OCI-LY1 (cell line): ENCODE results near the gene FAHD1.

ENCODE experiments used
- H2AFZ ChIP-seq: fragments of 200-600 bp; sonication (generic), shearing (Covaris generic); 2 replicates; pipeline ENCODE4 v1.6.0; 2014; ENCODE audit warnings: antibody characterized with exemption, mild to moderate bottlenecking, low read length
- H3F3A ChIP-seq: fragments of 200-600 bp; sonication (generic), shearing (Covaris generic); 2 replicates; pipeline ENCODE4 v1.6.0; 2014; ENCODE audit warnings: mild to moderate bottlenecking, antibody characterized with exemption, low read length, moderate library complexity; ENCODE audit not compliant: insufficient read depth
- H3K27ac ChIP-seq: fragments of 200-600 bp; sonication (generic); 2 replicates; pipeline ENCODE4 v1.5.1; 2014; ENCODE audit warnings: low read length, mixed run types, mild to moderate bottlenecking, low read depth; ENCODE audit not compliant: poor library complexity, severe bottlenecking
- H3K27me3 ChIP-seq: fragments of 200-600 bp; sonication (generic); 2 replicates; pipeline ENCODE4 v1.6.0; 2014; ENCODE audit warnings: antibody characterized with exemption, mild to moderate bottlenecking, low read length, moderate library complexity; ENCODE audit not compliant: insufficient read depth
- H3K36me3 ChIP-seq: fragments of 200-600 bp; sonication (generic); 2 replicates; pipeline ENCODE4 v1.6.1; 2014; ENCODE audit warnings: mild to moderate bottlenecking, antibody characterized with exemption, low read length, moderate library complexity, mixed read lengths; ENCODE audit not compliant: insufficient read depth
- H3K4me1 ChIP-seq: fragments of 200-600 bp; sonication (generic); 2 replicates; pipeline ENCODE4 v1.5.1; 2014; ENCODE audit warnings: mild to moderate bottlenecking, low read length, moderate library complexity; ENCODE audit not compliant: insufficient read depth, severe bottlenecking
- H3K4me2 ChIP-seq: fragments of 200-600 bp; sonication (generic), shearing (Covaris generic); 2 replicates; pipeline ENCODE4 v1.6.1; 2014; ENCODE audit warnings: low read length
- H3K4me3 ChIP-seq: fragments of 200-600 bp; sonication (generic); 2 replicates; pipeline ENCODE4 v1.5.1; 2014; ENCODE audit warnings: low read length, low read depth, mild to moderate bottlenecking, mixed read lengths; ENCODE audit not compliant: poor library complexity, severe bottlenecking
- H3K79me2 ChIP-seq: fragments of 200-600 bp; shearing (Covaris generic); 2 replicates; pipeline ENCODE4 v1.6.1; 2016; ENCODE audit warnings: mixed run types, low read length, mixed read lengths; ENCODE audit not compliant: insufficient read depth
- H3K9ac ChIP-seq: fragments of 200-600 bp; sonication (generic), shearing (Covaris generic); 2 replicates; pipeline ENCODE4 v1.6.1; 2014; ENCODE audit warnings: mild to moderate bottlenecking, low read length, mixed read lengths
- H3K9me2 ChIP-seq: fragments of 200-600 bp; sonication (generic), shearing (Covaris generic); 2 replicates; pipeline ENCODE4 v1.6.1; 2014; ENCODE audit warnings: low read depth, mild to moderate bottlenecking, low read length, mixed read lengths
- H3K9me3 ChIP-seq: fragments of 200-600 bp; shearing (Covaris generic); 2 replicates; pipeline ENCODE4 v1.6.1; 2014; ENCODE audit warnings: low read length, mixed read lengths
- H4K20me1 ChIP-seq: fragments of 200-600 bp; sonication (generic), shearing (Covaris generic); 2 replicates; pipeline ENCODE4 v1.6.0; 2016; ENCODE audit warnings: mild to moderate bottlenecking, low read length; ENCODE audit not compliant: insufficient read depth
- CTCF ChIP-seq: fragments of 200-600 bp; sonication (generic), shearing (Covaris generic); IDR thresholded peaks from 2 replicates; pipeline ENCODE4 v1.5.1; 2017; ENCODE audit warnings: mild to moderate bottlenecking, antibody characterized with exemption, low read length, moderate library complexity, mixed read lengths
- EZH2 ChIP-seq: fragments of 200-600 bp; sonication (generic), shearing (Covaris generic); IDR thresholded peaks from 2 replicates; pipeline ENCODE4 v1.8.0; 2017; ENCODE audit warnings: borderline replicate concordance, mixed run types, mild to moderate bottlenecking, antibody characterized with exemption, low read length, moderate library complexity, mixed read lengths

The FAHD1 gene

GRCh38 chr16:1812732-1813163 is 14.3 kb upstream of the FAHD1 start:
- H3K79me2 ChIP-seq: no peaks in the 10 kb centered on the region
- no peak for TF ChIP-seq EZH2
- TF ChIP-seq CTCF: peak; percentile 38; the same call in 1 of the 2 replicates
- no peaks in the 10 kb centered on the region for H3K4me1 ChIP-seq
- H3F3A ChIP-seq: no peaks in the 10 kb centered on the region
- H3K9me2 ChIP-seq: no peaks in the 10 kb centered on the region
- no peak overlapping the region for H3K27ac ChIP-seq
- H3K27me3 ChIP-seq: no peaks in the 10 kb centered on the region
- H2AFZ ChIP-seq: no peak overlapping the region
- H3K4me2 ChIP-seq: no peak overlapping the region
- H3K4me3 ChIP-seq: no peak overlapping the region
- H3K9ac ChIP-seq: no peak overlapping the region
- no peaks in the 10 kb centered on the region for H4K20me1 ChIP-seq
- H3K9me3 ChIP-seq: no peaks in the 10 kb centered on the region
- H3K36me3 ChIP-seq: no peaks in the 10 kb centered on the region

- Histone ChIP-seq H3K4me2 (no peak overlapping the region), H3K27me3 (no peaks in the 10 kb centered on the region), H3K9me3 (no peaks in the 10 kb centered on the region), H3K9me2 (no peaks in the 10 kb centered on the region), H3K4me3 (no peak overlapping the region), H3K36me3 (no peaks in the 10 kb centered on the region), H2AFZ (no peak overlapping the region), H3F3A (no peaks in the 10 kb centered on the region), H3K4me1 (no peaks in the 10 kb centered on the region), H3K79me2 (no peaks in the 10 kb centered on the region), H4K20me1 (no peaks in the 10 kb centered on the region), H3K27ac (no peak overlapping the region), H3K9ac (no peak overlapping the region)
- no peak for TF ChIP-seq EZH2
Measured at GRCh38 chr16:1815461-1815860, 11.5 kb upstream of the FAHD1 start.

GRCh38 chr16:1816396-1817275 is 10.4 kb upstream of the FAHD1 start:
- no peak overlapping the region for H2AFZ ChIP-seq
- no peaks in the 10 kb centered on the region for H3F3A ChIP-seq
- no peaks in the 10 kb centered on the region for H3K27me3 ChIP-seq
- H3K9ac ChIP-seq: no peak overlapping the region
- H3K9me2 ChIP-seq: no peaks in the 10 kb centered on the region
- H3K27ac ChIP-seq: no peak overlapping the region
- H3K4me2 ChIP-seq: no peak overlapping the region
- TF ChIP-seq EZH2 (no peak), CTCF (no peak)
- H3K4me1 ChIP-seq: no peaks in the 10 kb centered on the region
- no peaks in the 10 kb centered on the region for H3K36me3 ChIP-seq
- no peak overlapping the region for H3K4me3 ChIP-seq
- no peaks in the 10 kb centered on the region for H3K79me2 ChIP-seq
- no peaks in the 10 kb centered on the region for H3K9me3 ChIP-seq
- no peaks in the 10 kb centered on the region for H4K20me1 ChIP-seq

- Histone ChIP-seq H3K36me3 (no peaks in the 10 kb centered on the region), H3K9me3 (no peaks in the 10 kb centered on the region), H4K20me1 (no peaks in the 10 kb centered on the region), H3K27me3 (no peaks in the 10 kb centered on the region), H3K4me3 (no peak overlapping the region), H3F3A (no peaks in the 10 kb centered on the region), H3K79me2 (no peaks in the 10 kb centered on the region), H2AFZ (no peak overlapping the region), H3K4me1 (no peaks in the 10 kb centered on the region), H3K9ac (no peak overlapping the region), H3K4me2 (no peak overlapping the region), H3K27ac (no peak overlapping the region), H3K9me2 (no peaks in the 10 kb centered on the region)
- no peak for TF ChIP-seq CTCF
- TF ChIP-seq EZH2: no peak
Measured at GRCh38 chr16:1817276-1817589, 9.8 kb upstream of the FAHD1 start.
